Effector CD8-positive, alpha-beta T cell (primary cell): Measurements from ENCODE around the gene CARD11.

Experiments
- DNase-seq: peaks from one replicate; lab custom pipeline; 2025; lab: John Stamatoyannopoulos, UW

Gene CARD11

GRCh38 chr7:2939193-2939885 is 104.3 kb downstream of the CARD11 start:
- no peak for DNase-seq

GRCh38 chr7:2938514-2939192 is 105.0 kb downstream of the CARD11 start:
- DNase-seq = no peak

GRCh38 chr7:2937701-2938513 is 105.8 kb downstream of the CARD11 start:
- no peak for DNase-seq

GRCh38 chr7:2936891-2937580 is 106.6 kb downstream of the CARD11 start:
- no peak for DNase-seq

- no peak for DNase-seq
Measured at GRCh38 chr7:2936301-2936700, 107.4 kb downstream of the CARD11 start.

GRCh38 chr7:2934984-2935740 is 108.5 kb downstream of the CARD11 start:
- no peak for DNase-seq

- DNase-seq = no peak
Measured at GRCh38 chr7:2934211-2934731, 109.4 kb downstream of the CARD11 start.

GRCh38 chr7:2932402-2933251 is 111.0 kb downstream of the CARD11 start:
- no peak for DNase-seq

GRCh38 chr7:2931034-2931415 is 112.6 kb downstream of the CARD11 start:
- DNase-seq = no peak

- no peak for DNase-seq
Measured at GRCh38 chr7:2930310-2931033, 113.2 kb downstream of the CARD11 start.

GRCh38 chr7:2929321-2930201 is 114.1 kb downstream of the CARD11 start:
- DNase-seq = no peak

GRCh38 chr7:2928613-2929311 is 114.9 kb downstream of the CARD11 start:
- DNase-seq = no peak

GRCh38 chr7:2928256-2928612 is 115.4 kb downstream of the CARD11 start:
- DNase-seq = no peak

- DNase-seq = no peak
Measured at GRCh38 chr7:2927592-2927991, 116.1 kb downstream of the CARD11 start.

- no peak for DNase-seq
Measured at GRCh38 chr7:2926896-2927405, 116.7 kb downstream of the CARD11 start.

- no peak for DNase-seq
Measured at GRCh38 chr7:2926120-2926895, 117.4 kb downstream of the CARD11 start.
